Measurements from ENCODE around the gene PPP1R1C.

DNA sequence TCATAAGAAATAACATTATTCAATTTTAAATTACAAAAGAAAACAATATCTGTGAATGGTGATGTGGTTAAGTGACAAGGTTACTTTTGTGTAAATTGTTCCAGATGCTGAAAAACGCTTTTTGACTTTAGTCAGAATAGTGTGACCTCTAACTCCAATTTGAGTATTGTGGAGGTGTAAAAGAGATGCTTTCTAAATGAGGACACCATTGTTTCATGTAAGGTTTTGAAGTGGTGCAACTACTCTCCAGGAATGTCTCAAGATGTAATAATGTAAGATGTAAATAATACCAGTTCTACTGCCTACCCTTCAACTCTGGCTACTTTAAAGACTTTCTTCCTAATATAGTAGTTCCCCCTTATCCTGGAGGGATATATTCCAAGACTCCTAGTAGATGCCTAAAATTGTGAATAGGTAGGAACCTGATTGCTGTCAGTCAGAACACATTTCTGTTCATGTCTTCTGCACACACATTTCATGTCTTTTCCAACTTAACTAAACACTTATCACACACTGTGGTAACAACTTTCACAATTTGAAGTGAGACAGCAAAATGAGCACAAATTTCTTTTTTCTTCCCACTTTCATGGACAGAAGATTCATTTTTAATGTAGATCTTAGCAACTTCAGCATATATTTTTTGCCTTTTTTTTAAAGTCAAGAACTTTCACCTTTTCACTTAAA, 39.1 kb upstream of the PPP1R1C start:
- TF ChIP-seq, protein P1, sequence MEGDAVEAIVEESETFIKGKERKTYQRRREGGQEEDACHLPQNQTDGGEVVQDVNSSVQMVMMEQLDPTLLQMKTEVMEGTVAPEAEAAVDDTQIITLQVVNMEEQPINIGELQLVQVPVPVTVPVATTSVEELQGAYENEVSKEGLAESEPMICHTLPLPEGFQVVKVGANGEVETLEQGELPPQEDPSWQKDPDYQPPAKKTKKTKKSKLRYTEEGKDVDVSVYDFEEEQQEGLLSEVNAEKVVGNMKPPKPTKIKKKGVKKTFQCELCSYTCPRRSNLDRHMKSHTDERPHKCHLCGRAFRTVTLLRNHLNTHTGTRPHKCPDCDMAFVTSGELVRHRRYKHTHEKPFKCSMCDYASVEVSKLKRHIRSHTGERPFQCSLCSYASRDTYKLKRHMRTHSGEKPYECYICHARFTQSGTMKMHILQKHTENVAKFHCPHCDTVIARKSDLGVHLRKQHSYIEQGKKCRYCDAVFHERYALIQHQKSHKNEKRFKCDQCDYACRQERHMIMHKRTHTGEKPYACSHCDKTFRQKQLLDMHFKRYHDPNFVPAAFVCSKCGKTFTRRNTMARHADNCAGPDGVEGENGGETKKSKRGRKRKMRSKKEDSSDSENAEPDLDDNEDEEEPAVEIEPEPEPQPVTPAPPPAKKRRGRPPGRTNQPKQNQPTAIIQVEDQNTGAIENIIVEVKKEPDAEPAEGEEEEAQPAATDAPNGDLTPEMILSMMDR (IDR thresholded peaks at IDR 0.05) = no peak
- TF ChIP-seq EZH2 (IDR thresholded peaks at IDR 0.05) = no peak
- TF ChIP-seq EZH2phosphoT487 (IDR thresholded peaks at IDR 0.05) = no peak
